Calu3 (cell line): ENCODE data around the gene SGK1. TPM values are rescaled to one million over a fixed set of nuclear protein-coding genes. Genes with fewer than 3 reads are reported as not detected.
A peak's percentile ranks its signal among the peaks of the same experiment; 100 is the strongest.

Experiments used
- BruUV-seq: library from RNA; stranded (reverse); fragments of 400-500 nt; replicated peaks from 2 replicates; lab custom pipeline; 2021; lab: Mats Ljungman, UMichigan
- CTCF ChIA-PET: fragments of 300-600 bp; sonication (Branson Sonifier 250); formaldehyde crosslinking; loops from one replicate; lab custom pipeline; 2022; ENCODE audit warnings: antibody characterized with exemption; lab: Charles Lee
- DNase-seq: peaks from one replicate; pipeline ENCODE4 v3.0.0; 2022
- H3K27ac Mint-ChIP-seq: one replicate; pipeline ENCODE4 v1.8.0; 2022; ENCODE audit warnings: mixed read lengths; ENCODE audit not compliant: unreplicated experiment
- H3K27me3 Mint-ChIP-seq: one replicate; pipeline ENCODE4 v1.8.0; 2022; ENCODE audit warnings: mixed read lengths; ENCODE audit not compliant: unreplicated experiment
- H3K36me3 Mint-ChIP-seq: one replicate; pipeline ENCODE4 v1.8.0; 2022; ENCODE audit warnings: mild to moderate bottlenecking, moderate library complexity, mixed read lengths; ENCODE audit not compliant: insufficient read depth, unreplicated experiment
- H3K4me1 Mint-ChIP-seq: one replicate; pipeline ENCODE4 v1.8.0; 2022; ENCODE audit warnings: mild to moderate bottlenecking, low read depth, mixed read lengths; ENCODE audit not compliant: unreplicated experiment
- H3K4me3 Mint-ChIP-seq: one replicate; pipeline ENCODE4 v1.8.0; 2022; ENCODE audit warnings: mild to moderate bottlenecking, low read depth, moderate library complexity, mixed read lengths; ENCODE audit not compliant: unreplicated experiment
- H3K9me3 Mint-ChIP-seq: one replicate; pipeline ENCODE4 v1.8.0; 2022; ENCODE audit warnings: low read depth, mixed read lengths; ENCODE audit not compliant: unreplicated experiment
- CTCF ChIP-seq: fragments of 200-600 bp; IDR thresholded peaks from one replicate; pipeline ENCODE4 v1.8.0; 2022; ENCODE audit warnings: antibody characterized with exemption; ENCODE audit not compliant: unreplicated experiment
- intact Hi-C: fragments of 100-400 bp; cut with micrococcal nuclease; formaldehyde crosslinking; loops from one replicate; pipeline ENCODE4 v1.10.0; 2022; ENCODE audit not compliant: unreplicated experiment
- total RNA-seq: library from RNA; stranded (reverse); gene quantifications from 2 replicates; pipeline ENCODE4 v1.2.3, GENCODE V29; 2022

Gene SGK1
- total RNA-seq, 1 experiment from 2014 or later = 21.8 TPM

GRCh38 chr6:134291156-134291555 lies 26.8 kb downstream of the SGK1 start:
- BruUV-seq = no TSS peak
- TF ChIP-seq CTCF = no peak
- Mint-ChIP-seq H3K9me3 (no peaks in the 10 kb centered on the region), H3K27me3 (no peaks in the 10 kb centered on the region), H3K27ac (no peak overlapping the region), H3K36me3 (no peaks in the 10 kb centered on the region), H3K4me3 (no peak overlapping the region), H3K4me1 (peaks cover 10% of the 10 kb centered on the region)
- DNase-seq = no peak
- intact Hi-C loops = no loop called here
- CTCF ChIA-PET = interaction anchor here (1.6 kb wide), 1 partner anchor 8 kb away, joined by 4 read pairs; no protein-coding TSS in a partner anchor

GRCh38 chr6:134289204-134289575 lies 28.7 kb downstream of the SGK1 start:
- H3K27ac Mint-ChIP-seq = no peak overlapping the region

GRCh38 chr6:134288538-134289203 lies 29.2 kb downstream of the SGK1 start:
- Mint-ChIP-seq H3K4me1 (peaks cover 10% of the 10 kb centered on the region), H3K36me3 (no peaks in the 10 kb centered on the region), H3K9me3 (no peaks in the 10 kb centered on the region), H3K27ac (peak overlapping the region; percentile 54), H3K27me3 (no peaks in the 10 kb centered on the region), H3K4me3 (no peak overlapping the region)
- no peak for DNase-seq
- CTCF ChIA-PET = interaction anchor here (0.6 kb wide), 1 partner anchor 9 kb away, joined by 4 read pairs; no protein-coding TSS in a partner anchor
- BruUV-seq = no TSS peak
- TF ChIP-seq CTCF = no peak
- intact Hi-C loops = no loop called here

More at GRCh38 chr6:134289204-134289575, 28.7 kb downstream of the SGK1 start:
- no peaks in the 10 kb centered on the region for H3K36me3 Mint-ChIP-seq
- peaks cover 10% of the 10 kb centered on the region for H3K4me1 Mint-ChIP-seq
- TF ChIP-seq CTCF = no peak
- H3K9me3 Mint-ChIP-seq = no peaks in the 10 kb centered on the region
- intact Hi-C loops = no loop called here
- no peak for DNase-seq
- no peak overlapping the region for H3K4me3 Mint-ChIP-seq
- BruUV-seq = no TSS peak
- H3K27me3 Mint-ChIP-seq = no peaks in the 10 kb centered on the region
- CTCF ChIA-PET = interaction anchor here (0.6 kb wide), 2 partner anchors 10 to 543 kb away, joined by 3 to 4 read pairs; no protein-coding TSS in a partner anchor

GRCh38 chr6:134287859-134288537 lies 29.9 kb downstream of the SGK1 start:
- intact Hi-C loops = no loop called here
- no peak for TF ChIP-seq CTCF
- Mint-ChIP-seq H3K27me3 (no peaks in the 10 kb centered on the region), H3K36me3 (no peaks in the 10 kb centered on the region), H3K4me3 (no peak overlapping the region), H3K9me3 (no peaks in the 10 kb centered on the region), H3K27ac (peak overlapping the region; percentile 54), H3K4me1 (peaks cover 10% of the 10 kb centered on the region)
- no peak for DNase-seq
- no TSS peak for BruUV-seq
- CTCF ChIA-PET = no interaction called here
